Liver (tissue), 3 donors: ENCODE results near the gene PTGER2.

Experiments used
- FOXA1 ChIP-seq: IDR thresholded peaks from 2 replicates; pipeline ENCODE4 v1.6.1; 2016; ENCODE audit warnings: antibody characterized with exemption
- GABPA ChIP-seq, 2 donors: IDR thresholded peaks in 1 of 2; conservative IDR thresholded peaks in 1 of 2; 2 replicates each; pipeline ENCODE4 v1.6.1; 2016; ENCODE audit warnings: antibody characterized with exemption in 2 of 2, mild to moderate bottlenecking in 1 of 2, moderate library complexity in 1 of 2
- HNF4A ChIP-seq, 2 donors: conservative IDR thresholded peaks; 2 replicates each; pipeline ENCODE4 v1.6.1; 2016; ENCODE audit warnings: antibody characterized with exemption in 2 of 2, mild to moderate bottlenecking in 2 of 2
- JUND ChIP-seq, 2 donors: IDR thresholded peaks; 2 replicates each; pipeline ENCODE4 v1.6.1; 2016; ENCODE audit warnings: antibody characterized with exemption in 2 of 2
- RXRA ChIP-seq, 2 donors: IDR thresholded peaks; 2 replicates each; pipeline ENCODE4 v1.6.1; 2017 to 2018; ENCODE audit warnings: antibody characterized with exemption in 2 of 2, mild to moderate bottlenecking in 1 of 2
- TF ChIP-seq, protein P1 (sequence below): fragments of 150-350 bp; IDR thresholded peaks from 2 replicates; pipeline ENCODE4 v1.5.1; 2017; ENCODE audit warnings: improper control_type of control experiment, low read depth, low read length; ENCODE audit not compliant: missing input control
- TF ChIP-seq, protein P2 (sequence below): IDR thresholded peaks from 2 replicates; pipeline ENCODE4 v1.6.1; 2016; ENCODE audit warnings: antibody characterized with exemption
- donor health status: healthy.
- donor health status: healthy.

DNA sequence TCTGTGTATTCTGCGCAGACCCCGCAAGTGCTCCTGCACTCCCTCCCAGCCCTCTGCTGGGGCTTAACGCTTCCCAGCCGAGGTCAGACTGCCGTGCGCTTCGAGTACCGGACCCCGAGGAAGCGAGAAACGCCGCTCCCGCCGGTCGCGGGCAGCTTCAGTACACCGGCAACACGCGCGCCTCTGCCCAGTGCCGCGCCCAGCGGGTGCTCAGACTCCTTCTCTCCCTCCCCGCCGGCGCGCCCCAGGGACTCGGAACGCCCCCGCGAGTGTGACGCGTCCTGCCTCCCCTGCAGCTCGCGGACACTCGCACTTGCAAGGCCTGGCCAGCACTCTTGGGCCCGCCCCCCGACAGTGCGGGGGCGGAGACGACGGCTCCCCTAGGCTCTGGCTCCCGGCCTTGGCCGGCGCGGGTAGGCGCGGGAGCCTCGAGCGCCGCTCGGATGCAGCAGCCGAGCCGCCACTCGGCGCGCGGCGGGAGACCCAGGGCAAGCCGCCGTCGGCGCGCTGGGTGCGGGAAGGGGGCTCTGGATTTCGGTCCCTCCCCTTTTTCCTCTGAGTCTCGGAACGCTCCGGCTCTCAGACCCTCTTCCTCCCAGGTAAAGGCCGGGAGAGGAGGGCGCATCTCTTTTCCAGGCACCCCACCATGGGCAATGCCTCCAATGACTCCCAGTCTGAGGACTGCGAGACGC lies at the start of gene PTGER2:
- TF ChIP-seq, protein P1, sequence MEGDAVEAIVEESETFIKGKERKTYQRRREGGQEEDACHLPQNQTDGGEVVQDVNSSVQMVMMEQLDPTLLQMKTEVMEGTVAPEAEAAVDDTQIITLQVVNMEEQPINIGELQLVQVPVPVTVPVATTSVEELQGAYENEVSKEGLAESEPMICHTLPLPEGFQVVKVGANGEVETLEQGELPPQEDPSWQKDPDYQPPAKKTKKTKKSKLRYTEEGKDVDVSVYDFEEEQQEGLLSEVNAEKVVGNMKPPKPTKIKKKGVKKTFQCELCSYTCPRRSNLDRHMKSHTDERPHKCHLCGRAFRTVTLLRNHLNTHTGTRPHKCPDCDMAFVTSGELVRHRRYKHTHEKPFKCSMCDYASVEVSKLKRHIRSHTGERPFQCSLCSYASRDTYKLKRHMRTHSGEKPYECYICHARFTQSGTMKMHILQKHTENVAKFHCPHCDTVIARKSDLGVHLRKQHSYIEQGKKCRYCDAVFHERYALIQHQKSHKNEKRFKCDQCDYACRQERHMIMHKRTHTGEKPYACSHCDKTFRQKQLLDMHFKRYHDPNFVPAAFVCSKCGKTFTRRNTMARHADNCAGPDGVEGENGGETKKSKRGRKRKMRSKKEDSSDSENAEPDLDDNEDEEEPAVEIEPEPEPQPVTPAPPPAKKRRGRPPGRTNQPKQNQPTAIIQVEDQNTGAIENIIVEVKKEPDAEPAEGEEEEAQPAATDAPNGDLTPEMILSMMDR, result no peak
- TF ChIP-seq FOXA1 (no peak), RXRA (IDR thresholded peaks at IDR 0.05) (no peak), GABPA (IDR thresholded peaks at IDR 0.05 in 1 of 2, conservative IDR thresholded peaks at IDR 0.05 in 1 of 2) (no peak), JUND (IDR thresholded peaks at IDR 0.05) (no peak), HNF4A (conservative IDR thresholded peaks at IDR 0.05) (no peak)
- TF ChIP-seq, protein P2, sequence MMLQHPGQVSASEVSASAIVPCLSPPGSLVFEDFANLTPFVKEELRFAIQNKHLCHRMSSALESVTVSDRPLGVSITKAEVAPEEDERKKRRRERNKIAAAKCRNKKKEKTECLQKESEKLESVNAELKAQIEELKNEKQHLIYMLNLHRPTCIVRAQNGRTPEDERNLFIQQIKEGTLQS, result no peak
